NOMO-1 treated with DMSO at 0.1 percent for 48 hours (cell line): Measurements from ENCODE around the gene SPTBN4.
"Not testable (repeated sequence)": the region's sequence is repeated elsewhere in the genome, so short reads cannot be mapped to it uniquely, and the experiment has no call there.

Experiments used
- DNase-seq: peaks from one replicate; lab custom pipeline; 2025; ENCODE audit not compliant: unreplicated experiment; lab: John Stamatoyannopoulos, UW

The SPTBN4 gene

GRCh38 chr19:40464059-40465024, 2.5 kb upstream of the SPTBN4 start:
- peak; percentile 28 for DNase-seq

- DNase-seq = peak; percentile 85
These were observed 1.7 kb upstream of the SPTBN4 start for GRCh38 chr19:40465025-40465556.

GRCh38 chr19:40465557-40466218, 1.1 kb upstream of the SPTBN4 start, which contains the start of gene BLVRB:
BLVRB (minus strand) TSS chr19:40465745; CDS start chr19:40465688, 57 bp downstream.
- peak; percentile 99 for DNase-seq

- no peak for DNase-seq
These were observed 399 bp upstream of the SPTBN4 start for GRCh38 chr19:40466219-40466984.

GRCh38 chr19:40469011-40469410, 2.2 kb downstream of the SPTBN4 start:
- peak; percentile 15 for DNase-seq

- no peak for DNase-seq
These were observed 4.3 kb downstream of the SPTBN4 start for GRCh38 chr19:40471111-40471510.

- no peak for DNase-seq
These were observed 5.7 kb downstream of the SPTBN4 start for GRCh38 chr19:40472516-40472915.

- DNase-seq = no peak
These were observed 7.9 kb downstream of the SPTBN4 start for GRCh38 chr19:40474737-40475136.

DNA sequence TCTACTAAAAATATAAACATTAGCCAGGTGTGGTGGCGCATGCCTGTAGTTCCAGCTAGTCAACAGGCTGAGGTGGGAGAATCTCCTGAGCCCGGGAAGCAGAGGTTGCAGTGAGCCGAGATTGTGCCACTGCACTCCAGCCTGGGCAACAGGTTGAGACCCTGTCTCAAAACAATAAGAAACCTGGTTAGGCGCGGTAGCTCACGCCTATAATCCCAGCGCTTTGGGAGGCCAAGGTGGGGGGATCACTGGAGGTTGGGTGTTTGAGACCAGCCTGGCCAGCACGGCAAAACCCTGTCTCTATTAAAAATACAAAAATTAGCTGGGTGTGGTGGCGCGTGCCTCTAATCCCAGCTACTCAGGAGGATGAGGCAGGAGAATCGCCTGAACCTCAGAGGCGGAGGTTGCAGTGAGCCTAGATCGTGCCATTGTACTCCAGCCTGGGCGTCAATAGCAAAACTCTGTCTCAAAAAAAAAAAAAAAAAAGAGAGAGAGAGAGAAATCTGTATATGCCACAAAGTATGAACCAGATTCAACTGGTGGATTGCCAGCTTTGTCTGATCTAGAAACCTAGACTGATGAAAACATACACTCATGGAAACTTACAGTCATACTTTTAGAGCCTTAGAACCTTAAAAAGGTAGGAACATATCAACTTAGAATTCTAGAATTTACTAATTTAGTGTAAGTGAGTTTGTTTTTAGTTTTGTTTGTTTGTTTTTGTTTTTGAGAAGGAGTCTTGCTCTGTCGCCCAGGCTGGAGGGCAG, 9.3 kb downstream of the SPTBN4 start:
- DNase-seq = not testable (repeated sequence)

DNA sequence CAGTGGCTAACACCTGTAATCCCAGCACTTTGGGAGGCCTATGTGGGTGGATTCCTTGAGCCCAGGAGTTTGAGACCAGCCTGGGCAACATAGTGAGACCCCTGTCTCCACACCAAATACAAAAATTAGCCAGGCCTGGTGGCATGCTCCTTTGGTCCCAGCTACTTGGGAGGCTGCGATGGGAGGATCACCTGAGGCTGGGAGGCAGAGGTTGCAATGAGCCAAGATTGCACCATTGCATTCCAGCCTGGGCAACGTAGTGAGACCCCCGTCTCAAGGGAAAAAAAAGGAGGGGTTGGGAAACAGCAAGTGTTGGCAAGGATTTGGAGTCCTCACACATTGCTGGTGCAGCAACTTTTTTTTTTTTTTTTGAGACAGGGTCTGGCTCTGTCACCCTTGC, 19.2 kb downstream of the SPTBN4 start:
- no peak for DNase-seq

- DNase-seq = no peak
These were observed 23.1 kb downstream of the SPTBN4 start for GRCh38 chr19:40489882-40490230.

DNA sequence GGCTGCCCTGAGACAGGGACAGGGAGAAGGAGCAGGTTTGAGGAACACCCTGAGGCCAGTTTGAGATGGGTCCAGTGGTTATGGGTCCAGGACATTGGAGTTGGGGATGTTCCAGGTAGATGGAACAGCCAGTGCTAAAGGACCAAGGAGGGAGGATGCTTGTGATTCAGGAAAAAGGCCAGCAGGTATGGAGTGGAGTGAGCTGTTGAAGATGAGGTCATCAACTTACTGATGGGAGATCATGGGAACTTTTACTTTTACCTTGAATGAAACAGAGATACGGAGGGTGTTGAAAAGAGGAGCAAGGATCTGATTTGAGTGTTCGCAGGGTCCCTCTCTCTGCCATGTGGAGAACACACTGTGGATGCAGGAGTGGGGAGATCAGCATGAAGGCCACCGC, 25.5 kb downstream of the SPTBN4 start:
- no peak for DNase-seq

DNA sequence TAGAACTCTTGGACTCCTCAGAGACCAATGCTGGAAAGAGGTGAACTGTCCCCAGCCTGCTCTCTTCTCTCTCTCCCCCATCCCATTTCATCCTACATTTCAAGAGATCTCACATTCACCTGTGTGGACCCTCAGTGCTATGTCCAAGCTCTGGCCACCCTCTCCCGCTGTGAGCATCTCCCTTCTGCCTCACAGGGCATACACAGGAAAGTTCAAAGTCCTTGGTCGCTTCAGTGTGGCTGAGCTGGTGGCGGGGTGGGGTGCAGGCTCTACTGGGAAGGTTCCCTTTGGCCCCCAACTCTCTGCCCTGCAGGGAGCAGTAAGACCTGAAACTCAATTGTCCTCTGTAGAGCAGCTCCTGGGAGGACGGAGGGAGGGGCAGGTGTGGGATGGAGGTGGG, 27.0 kb downstream of the SPTBN4 start:
- no peak for DNase-seq

- no peak for DNase-seq
These were observed 27.5 kb downstream of the SPTBN4 start for GRCh38 chr19:40494191-40494838.

DNA sequence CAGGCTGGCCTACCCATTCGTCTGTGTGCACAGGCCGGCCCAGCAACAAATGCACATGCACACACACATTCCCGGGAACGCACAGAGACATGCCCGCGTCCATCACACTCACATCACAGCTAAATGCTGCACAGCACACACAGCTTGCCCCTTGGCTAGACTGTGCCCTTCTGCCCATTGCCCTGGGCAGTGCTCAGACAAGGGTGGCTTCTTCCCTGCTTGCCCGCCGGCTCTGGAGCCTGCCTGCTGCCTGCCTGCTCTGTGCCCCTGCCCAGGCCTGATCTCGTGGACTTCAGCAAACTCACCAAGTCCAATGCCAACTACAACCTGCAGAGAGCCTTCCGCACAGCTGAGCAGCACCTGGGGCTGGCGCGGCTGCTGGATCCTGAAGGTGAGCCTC, 30.4 kb downstream of the SPTBN4 start:
- DNase-seq = no peak

DNA sequence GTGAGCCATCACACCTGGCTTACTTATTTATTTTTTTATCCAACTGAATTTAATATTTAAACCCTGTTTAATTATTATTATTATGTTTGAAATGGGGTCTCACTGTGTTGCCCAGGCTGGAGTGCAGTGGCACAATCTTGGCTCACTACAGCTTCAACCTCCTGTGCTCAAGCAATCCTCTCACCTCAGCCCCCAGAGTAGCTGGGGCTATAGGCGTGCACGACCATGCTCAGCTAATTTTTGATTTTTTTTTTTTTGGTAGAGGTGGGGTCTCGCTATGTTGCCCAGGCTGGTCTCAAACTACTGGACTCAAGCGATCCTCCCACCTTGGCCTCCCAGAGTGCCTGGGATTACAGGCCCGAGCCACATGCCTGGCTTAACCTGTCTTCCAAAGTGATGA, 32.5 kb downstream of the SPTBN4 start:
- no peak for DNase-seq

- DNase-seq = not testable (repeated sequence)
These were observed 34.1 kb downstream of the SPTBN4 start for GRCh38 chr19:40500678-40501530.

GRCh38 chr19:40501599-40501998, 34.8 kb downstream of the SPTBN4 start:
- no peak for DNase-seq

DNA sequence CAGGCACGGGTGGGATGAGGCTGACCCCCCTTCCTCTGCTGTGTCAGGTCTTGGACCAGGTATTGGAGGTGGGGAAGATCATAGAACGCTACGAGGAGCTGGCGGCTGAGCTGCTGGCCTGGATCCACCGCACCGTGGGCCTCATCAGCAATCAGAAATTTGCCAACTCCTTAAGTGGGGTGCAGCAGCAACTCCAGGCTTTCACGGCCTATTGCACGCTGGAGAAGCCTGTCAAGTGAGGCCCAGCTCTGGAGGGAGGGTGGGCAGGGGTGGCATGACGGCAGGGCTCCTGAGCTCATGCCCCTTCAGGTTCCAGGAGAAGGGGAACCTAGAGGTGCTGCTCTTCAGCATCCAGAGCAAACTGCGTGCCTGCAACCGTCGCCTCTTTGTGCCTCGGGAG, 35.3 kb downstream of the SPTBN4 start:
- no peak for DNase-seq
